HUDEP-2 (cell line): ENCODE results near the gene KCNAB1.
"Not testable (repeated sequence)": the region's sequence is repeated elsewhere in the genome, so short reads cannot be mapped to it uniquely, and the experiment has no call there.

ENCODE experiments used
- DNase-seq, 76 experiments: peaks; one replicate each; lab custom pipeline; 2025; ENCODE audit not compliant: unreplicated experiment in 76 of 76; lab: John Stamatoyannopoulos, UW

KCNAB1 gene

GRCh38 chr3:156172536-156172935 lies 52.2 kb downstream of the KCNAB1 start:
- DNase-seq, result no peak

GRCh38 chr3:156174229-156174847 lies 54.0 kb downstream of the KCNAB1 start:
- no peak for DNase-seq

- no peak for DNase-seq
Measured at GRCh38 chr3:156175570-156175969, 55.2 kb downstream of the KCNAB1 start.

- DNase-seq, result no peak
Measured at GRCh38 chr3:156176048-156176447, 55.7 kb downstream of the KCNAB1 start.

- no peak for DNase-seq
Measured at GRCh38 chr3:156176629-156177210, 56.3 kb downstream of the KCNAB1 start.

- DNase-seq, result no peak
Measured at GRCh38 chr3:156180077-156180476, 59.7 kb downstream of the KCNAB1 start.

GRCh38 chr3:156181509-156181908 lies 61.1 kb downstream of the KCNAB1 start:
- no peak for DNase-seq

GRCh38 chr3:156183396-156183795 lies 63.0 kb downstream of the KCNAB1 start:
- DNase-seq, result no peak

GRCh38 chr3:156184156-156184555 lies 63.8 kb downstream of the KCNAB1 start:
- no peak for DNase-seq

- no peak for DNase-seq
Measured at GRCh38 chr3:156187146-156187769, 66.9 kb downstream of the KCNAB1 start.

- no peak for DNase-seq
Measured at GRCh38 chr3:156188757-156189156, 68.4 kb downstream of the KCNAB1 start.

- no peak for DNase-seq
Measured at GRCh38 chr3:156189927-156190326, 69.5 kb downstream of the KCNAB1 start.

GRCh38 chr3:156194945-156195344 lies 74.6 kb downstream of the KCNAB1 start:
- DNase-seq, result not testable (repeated sequence)

- not testable (repeated sequence) for DNase-seq
Measured at GRCh38 chr3:156197152-156197551, 76.8 kb downstream of the KCNAB1 start.

GRCh38 chr3:156201411-156202405 lies 81.3 kb downstream of the KCNAB1 start:
- no peak for DNase-seq

- no peak for DNase-seq
Measured at GRCh38 chr3:156206157-156206556, 85.8 kb downstream of the KCNAB1 start.

- DNase-seq, result no peak
Measured at GRCh38 chr3:156207802-156208685, 87.7 kb downstream of the KCNAB1 start.

- no peak for DNase-seq
Measured at GRCh38 chr3:156209631-156210335, 89.4 kb downstream of the KCNAB1 start.

GRCh38 chr3:156211583-156211982 lies 91.2 kb downstream of the KCNAB1 start:
- DNase-seq, result no peak
